Nephron (organoid): ENCODE results near the gene NUDC.

ENCODE experiments used
- H3K27ac Mint-ChIP-seq, 3 experiments: 2 replicates each; pipeline ENCODE4 v1.8.0; 2020; ENCODE audit warnings: mixed read lengths in 3 of 3, mild to moderate bottlenecking in 2 of 3, moderate library complexity in 1 of 3
- H3K27me3 Mint-ChIP-seq: 2 replicates; pipeline ENCODE4 v1.8.0; 2021; ENCODE audit warnings: low read depth, mild to moderate bottlenecking, moderate library complexity, mixed read lengths
- H3K36me3 Mint-ChIP-seq: 2 replicates; pipeline ENCODE4 v1.8.0; 2020; ENCODE audit warnings: low read depth, mixed read lengths
- H3K4me1 Mint-ChIP-seq: 2 replicates; pipeline ENCODE4 v1.8.0; 2020; ENCODE audit warnings: mixed read lengths
- H3K4me3 Mint-ChIP-seq, 3 experiments: 2 replicates each; pipeline ENCODE4 v1.8.0; 2020; ENCODE audit warnings: mild to moderate bottlenecking in 3 of 3, mixed read lengths in 3 of 3, moderate library complexity in 2 of 3
- H3K9me3 Mint-ChIP-seq: 2 replicates; pipeline ENCODE4 v1.8.0; 2020; ENCODE audit warnings: mixed read lengths
- TF ChIP-seq, protein P1 (sequence below), 3 experiments: fragments of 200-600 bp; sonication (generic); IDR thresholded peaks; one replicate each; pipeline ENCODE4 v1.5.0; 2021; ENCODE audit warnings: antibody characterized with exemption in 3 of 3; ENCODE audit not compliant: unreplicated experiment in 3 of 3

Gene NUDC

DNA sequence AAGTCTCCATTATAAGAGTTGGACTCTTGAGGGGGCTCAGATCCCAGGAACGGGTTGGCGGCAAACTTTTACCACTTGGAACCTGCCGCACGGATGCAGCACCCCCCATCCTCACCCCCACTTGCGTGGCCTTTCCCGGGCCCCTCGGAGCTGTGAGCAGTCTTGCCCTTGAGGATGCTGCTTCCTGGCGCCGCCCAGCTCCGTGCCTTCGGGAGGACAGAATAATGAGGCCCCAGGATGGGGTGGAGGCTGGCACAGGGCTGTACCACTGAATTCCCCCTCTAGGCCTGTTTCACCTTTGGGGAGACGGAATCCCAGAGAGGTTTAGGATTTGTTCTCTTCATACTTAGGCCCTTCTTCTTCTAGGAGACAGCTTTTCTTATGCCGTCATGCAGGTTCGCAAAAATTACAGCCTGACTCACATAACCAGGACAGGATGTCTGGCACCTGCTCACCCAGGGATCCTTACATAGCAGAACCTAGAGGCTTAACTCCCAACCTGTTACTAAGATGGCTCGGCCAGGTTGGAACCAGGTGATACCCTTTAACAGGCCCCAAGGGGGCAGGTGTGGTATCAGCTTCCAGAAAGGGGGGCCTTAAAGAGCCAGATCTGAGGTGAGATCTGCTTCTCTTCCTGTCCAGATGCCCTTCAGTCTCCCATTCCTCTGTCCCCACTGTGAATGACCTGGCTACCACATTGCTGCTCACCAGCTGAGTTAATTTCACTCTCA, 73.4 kb downstream of the NUDC start:
- Mint-ChIP-seq H3K36me3 (no peaks in the 10 kb centered on the region), H3K9me3 (no peaks in the 10 kb centered on the region), H3K27ac (peak overlapping the region in 1 of 3 experiments; percentile 69), H3K27me3 (peaks cover 68% of the 10 kb centered on the region), H3K4me3 (peak overlapping the region; percentile 81 to 89 (median 87)), H3K4me1 (peaks cover 32% of the 10 kb centered on the region)
- TF ChIP-seq, protein P1, sequence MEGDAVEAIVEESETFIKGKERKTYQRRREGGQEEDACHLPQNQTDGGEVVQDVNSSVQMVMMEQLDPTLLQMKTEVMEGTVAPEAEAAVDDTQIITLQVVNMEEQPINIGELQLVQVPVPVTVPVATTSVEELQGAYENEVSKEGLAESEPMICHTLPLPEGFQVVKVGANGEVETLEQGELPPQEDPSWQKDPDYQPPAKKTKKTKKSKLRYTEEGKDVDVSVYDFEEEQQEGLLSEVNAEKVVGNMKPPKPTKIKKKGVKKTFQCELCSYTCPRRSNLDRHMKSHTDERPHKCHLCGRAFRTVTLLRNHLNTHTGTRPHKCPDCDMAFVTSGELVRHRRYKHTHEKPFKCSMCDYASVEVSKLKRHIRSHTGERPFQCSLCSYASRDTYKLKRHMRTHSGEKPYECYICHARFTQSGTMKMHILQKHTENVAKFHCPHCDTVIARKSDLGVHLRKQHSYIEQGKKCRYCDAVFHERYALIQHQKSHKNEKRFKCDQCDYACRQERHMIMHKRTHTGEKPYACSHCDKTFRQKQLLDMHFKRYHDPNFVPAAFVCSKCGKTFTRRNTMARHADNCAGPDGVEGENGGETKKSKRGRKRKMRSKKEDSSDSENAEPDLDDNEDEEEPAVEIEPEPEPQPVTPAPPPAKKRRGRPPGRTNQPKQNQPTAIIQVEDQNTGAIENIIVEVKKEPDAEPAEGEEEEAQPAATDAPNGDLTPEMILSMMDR (IDR thresholded peaks at IDR 0.05; ENCODE audit: unreplicated experiment in 3 of 3): no peak

DNA sequence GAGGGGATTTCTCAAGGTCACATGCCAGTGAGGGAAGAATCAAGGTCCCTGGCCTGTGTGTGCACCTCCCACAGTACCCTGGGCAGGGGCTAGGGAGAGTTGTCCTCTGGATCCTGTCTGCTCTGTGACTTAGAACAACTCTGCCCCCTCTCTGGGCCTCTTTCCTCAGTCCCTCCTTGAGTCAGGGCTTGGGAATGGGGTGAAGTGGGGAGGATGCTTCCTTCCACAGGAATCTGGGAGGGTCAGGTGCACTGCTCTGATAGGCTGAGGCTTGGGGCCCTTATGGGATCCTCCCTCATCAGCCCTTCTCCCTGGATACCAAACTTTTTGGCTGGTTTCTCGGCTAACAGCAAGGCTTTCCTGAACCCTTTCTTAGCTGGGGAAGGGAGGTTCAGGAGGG, 74.5 kb downstream of the NUDC start:
- TF ChIP-seq, protein P1 (IDR thresholded peaks at IDR 0.05; ENCODE audit: unreplicated experiment in 3 of 3): no peak
- H3K4me1 Mint-ChIP-seq: peaks cover 41% of the 10 kb centered on the region

More for the DNA sequence above, 74.5 kb downstream of the NUDC start:
- Mint-ChIP-seq H3K4me3 (peak overlapping the region; percentile 81 to 89 (median 87)), H3K27me3 (peaks cover 59% of the 10 kb centered on the region), H3K36me3 (no peaks in the 10 kb centered on the region), H3K9me3 (no peaks in the 10 kb centered on the region), H3K27ac (no peak overlapping the region)
